KMS-11 (cell line): ENCODE data around the gene TSC22D3.

Source experiments
- H2AFZ ChIP-seq: fragments of 200-600 bp; sonication (generic); 2 replicates; pipeline ENCODE4 v1.6.1; 2016; ENCODE audit warnings: antibody characterized with exemption, mixed run types, low read depth
- H3K27ac ChIP-seq: fragments of 200-600 bp; sonication (generic); 2 replicates; pipeline ENCODE4 v1.6.1; 2016; ENCODE audit warnings: mild to moderate bottlenecking, mixed run types
- H3K27me3 ChIP-seq: fragments of 200-600 bp; sonication (generic); 2 replicates; pipeline ENCODE4 v1.6.1; 2017; ENCODE audit warnings: mild to moderate bottlenecking, low read depth, mixed run types, moderate library complexity; ENCODE audit not compliant: insufficient read depth
- H3K36me3 ChIP-seq: fragments of 200-600 bp; sonication (generic); 2 replicates; pipeline ENCODE4 v1.6.1; 2017; ENCODE audit warnings: mild to moderate bottlenecking, mixed run types; ENCODE audit not compliant: insufficient read depth
- H3K4me1 ChIP-seq: fragments of 200-600 bp; sonication (generic); 2 replicates; pipeline ENCODE4 v1.6.1; 2016; ENCODE audit warnings: mild to moderate bottlenecking, low read depth, mixed run types; ENCODE audit not compliant: poor library complexity, severe bottlenecking
- H3K4me2 ChIP-seq: fragments of 200-600 bp; sonication (generic); 2 replicates; pipeline ENCODE4 v1.7.0; 2016; ENCODE audit warnings: mild to moderate bottlenecking, mixed run types
- H3K4me3 ChIP-seq: fragments of 200-600 bp; sonication (generic); IDR thresholded peaks from 2 replicates; pipeline ENCODE4 v1.6.1; 2017; ENCODE audit warnings: low read depth, low read length, mixed read lengths; ENCODE audit not compliant: insufficient read depth
- H3K79me2 ChIP-seq: fragments of 200-600 bp; sonication (generic); 2 replicates; pipeline ENCODE4 v1.6.1; 2016; ENCODE audit warnings: low read depth, mixed run types; ENCODE audit not compliant: insufficient read depth
- H3K9ac ChIP-seq: fragments of 200-600 bp; sonication (generic); 2 replicates; pipeline ENCODE4 v1.6.1; 2016; ENCODE audit warnings: mild to moderate bottlenecking, mixed run types
- H4K20me1 ChIP-seq: fragments of 200-600 bp; sonication (generic); 2 replicates; pipeline ENCODE4 v1.6.1; 2016; ENCODE audit warnings: mild to moderate bottlenecking, mixed run types; ENCODE audit not compliant: insufficient read depth
- CTCF ChIP-seq: fragments of 200-600 bp; sonication (generic); conservative IDR thresholded peaks from 2 replicates; pipeline ENCODE4 v1.6.1; 2017; ENCODE audit warnings: low read depth, mild to moderate bottlenecking, antibody characterized with exemption, low read length, moderate library complexity, mixed read lengths

TSC22D3 gene

GRCh38 chrX:107742700-107743191 lies 32.8 kb downstream of the TSC22D3 start:
- Histone ChIP-seq H3K9ac (peak overlapping the region; percentile 67; the same call in 1 of the 2 replicates), H3K79me2 (no peaks in the 10 kb centered on the region), H3K4me2 (peak overlapping the region; percentile 64; the same call in 1 of the 2 replicates), H3K4me3 (no peak overlapping the region), H2AFZ (peak overlapping the region; percentile 75), H3K4me1 (peaks cover 21% of the 10 kb centered on the region), H4K20me1 (no peaks in the 10 kb centered on the region), H3K27me3 (no peaks in the 10 kb centered on the region), H3K36me3 (no peaks in the 10 kb centered on the region), H3K27ac (peak overlapping the region; percentile 81)
- TF ChIP-seq CTCF, result no peak

- H3K4me1 ChIP-seq, result peaks cover 21% of the 10 kb centered on the region
- no peak overlapping the region for H3K4me3 ChIP-seq
- no peaks in the 10 kb centered on the region for H3K27me3 ChIP-seq
- no peaks in the 10 kb centered on the region for H3K36me3 ChIP-seq
- no peak for TF ChIP-seq CTCF
- no peaks in the 10 kb centered on the region for H3K79me2 ChIP-seq
- H4K20me1 ChIP-seq, result no peaks in the 10 kb centered on the region
- peak overlapping the region; percentile 67; the same call in 1 of the 2 replicates for H3K9ac ChIP-seq
- peak overlapping the region; percentile 64 for H3K4me2 ChIP-seq
- peak overlapping the region; percentile 75 for H2AFZ ChIP-seq
- peak overlapping the region; percentile 81 for H3K27ac ChIP-seq
Observed at GRCh38 chrX:107741404-107741790, 34.2 kb downstream of the TSC22D3 start.

DNA sequence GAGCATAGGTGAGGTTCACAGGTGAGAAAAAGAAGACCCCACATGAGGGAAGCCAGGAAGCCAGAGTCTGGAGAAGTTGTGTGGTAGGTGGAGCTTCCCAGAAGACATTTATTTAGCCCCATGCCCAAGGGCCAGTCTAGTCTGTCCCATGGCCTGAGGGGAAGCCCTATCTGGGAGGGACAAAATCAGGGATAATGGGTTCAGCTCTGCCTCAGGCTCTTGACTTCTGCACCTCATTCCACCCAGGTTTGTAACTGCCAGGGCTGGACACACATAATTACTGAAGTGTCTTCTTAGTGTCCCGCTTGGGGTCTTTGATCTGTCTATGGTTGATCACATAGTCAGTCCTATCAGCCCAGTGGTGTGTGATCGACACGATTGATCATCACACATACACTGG lies 36.0 kb downstream of the TSC22D3 start:
- H3K9ac ChIP-seq, result no peak overlapping the region
- H3K36me3 ChIP-seq, result no peaks in the 10 kb centered on the region
- H2AFZ ChIP-seq, result no peak overlapping the region
- peaks cover 21% of the 10 kb centered on the region for H3K4me1 ChIP-seq
- no peak overlapping the region for H3K4me3 ChIP-seq
- no peaks in the 10 kb centered on the region for H3K27me3 ChIP-seq
- no peak overlapping the region for H3K27ac ChIP-seq
- no peaks in the 10 kb centered on the region for H3K79me2 ChIP-seq
- H4K20me1 ChIP-seq, result no peaks in the 10 kb centered on the region
- TF ChIP-seq CTCF, result no peak
- no peak overlapping the region for H3K4me2 ChIP-seq

DNA sequence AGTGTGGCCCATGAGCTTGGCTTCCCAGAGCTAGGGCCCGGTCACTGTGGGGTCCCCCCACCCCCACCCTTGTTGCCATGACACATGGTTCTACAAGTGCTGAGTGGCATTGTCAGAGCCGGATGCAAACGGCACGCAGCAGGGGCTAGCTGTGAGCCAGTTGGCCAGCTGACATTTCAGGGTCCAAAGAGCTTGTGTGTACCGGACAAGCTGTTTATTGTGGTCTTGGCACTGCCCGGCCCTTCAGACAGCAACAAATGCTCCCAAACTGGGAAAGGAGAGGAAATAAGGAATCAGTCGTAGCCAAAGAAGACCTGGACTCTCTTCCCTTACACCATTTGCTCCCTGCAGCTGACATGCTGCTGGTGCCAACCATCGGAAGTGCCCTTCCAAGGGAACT lies 36.8 kb downstream of the TSC22D3 start:
- Histone ChIP-seq H3K27me3 (no peaks in the 10 kb centered on the region), H3K9ac (no peak overlapping the region), H2AFZ (no peak overlapping the region), H3K4me3 (no peak overlapping the region), H3K4me1 (peaks cover 21% of the 10 kb centered on the region), H3K4me2 (no peak overlapping the region), H3K27ac (no peak overlapping the region), H3K36me3 (no peaks in the 10 kb centered on the region), H3K79me2 (no peaks in the 10 kb centered on the region), H4K20me1 (no peaks in the 10 kb centered on the region)
- no peak for TF ChIP-seq CTCF
